ENCODE results near the gene DRC1.

DNA sequence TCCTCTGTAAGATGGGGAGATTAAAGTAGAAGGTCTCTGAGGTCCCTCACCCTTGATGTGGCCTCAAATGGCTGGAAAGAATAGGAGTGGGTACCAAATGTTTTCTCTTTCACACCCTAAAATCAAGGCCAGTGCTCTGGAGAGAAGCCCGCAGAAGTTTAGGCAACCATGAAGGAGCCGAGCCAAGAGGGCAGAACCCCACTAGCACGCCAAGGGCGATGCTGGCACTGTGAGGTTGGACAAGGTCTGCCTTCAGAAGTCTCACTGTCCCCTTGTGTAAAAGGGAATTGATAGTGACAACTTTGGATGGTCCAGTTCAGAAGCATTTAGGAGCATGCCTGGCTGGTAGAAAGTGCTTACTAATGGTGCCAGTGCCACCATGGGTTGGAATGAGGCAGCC is 92.5 kb downstream of the DRC1 start:
- TF ChIP-seq ZNF678 (CRISPR knock-in tag; IDR thresholded peaks at IDR 0.05): no peak
- TF ChIP-seq, protein P1, sequence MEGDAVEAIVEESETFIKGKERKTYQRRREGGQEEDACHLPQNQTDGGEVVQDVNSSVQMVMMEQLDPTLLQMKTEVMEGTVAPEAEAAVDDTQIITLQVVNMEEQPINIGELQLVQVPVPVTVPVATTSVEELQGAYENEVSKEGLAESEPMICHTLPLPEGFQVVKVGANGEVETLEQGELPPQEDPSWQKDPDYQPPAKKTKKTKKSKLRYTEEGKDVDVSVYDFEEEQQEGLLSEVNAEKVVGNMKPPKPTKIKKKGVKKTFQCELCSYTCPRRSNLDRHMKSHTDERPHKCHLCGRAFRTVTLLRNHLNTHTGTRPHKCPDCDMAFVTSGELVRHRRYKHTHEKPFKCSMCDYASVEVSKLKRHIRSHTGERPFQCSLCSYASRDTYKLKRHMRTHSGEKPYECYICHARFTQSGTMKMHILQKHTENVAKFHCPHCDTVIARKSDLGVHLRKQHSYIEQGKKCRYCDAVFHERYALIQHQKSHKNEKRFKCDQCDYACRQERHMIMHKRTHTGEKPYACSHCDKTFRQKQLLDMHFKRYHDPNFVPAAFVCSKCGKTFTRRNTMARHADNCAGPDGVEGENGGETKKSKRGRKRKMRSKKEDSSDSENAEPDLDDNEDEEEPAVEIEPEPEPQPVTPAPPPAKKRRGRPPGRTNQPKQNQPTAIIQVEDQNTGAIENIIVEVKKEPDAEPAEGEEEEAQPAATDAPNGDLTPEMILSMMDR (CRISPR knock-in tag; IDR thresholded peaks at IDR 0.05): no peak
- no peak for TF ChIP-seq EEA1 (CRISPR knock-in tag; IDR thresholded peaks at IDR 0.05; ENCODE audit: borderline replicate concordance)
- TF ChIP-seq ZNF232 (CRISPR knock-in tag; IDR thresholded peaks at IDR 0.05; ENCODE audit: borderline replicate concordance): no peak
- no peak for TF ChIP-seq EZH2 (conservative IDR thresholded peaks at IDR 0.05; ENCODE audit: low read depth, low read length)
- no peak for TF ChIP-seq TP53 (CRISPR knock-in tag; conservative IDR thresholded peaks at IDR 0.05)
- TF ChIP-seq KLF13 (CRISPR knock-in tag; IDR thresholded peaks at IDR 0.05): no peak
- no peak for TF ChIP-seq TARDBP (CRISPR knock-in tag; IDR thresholded peaks at IDR 0.05)
- TF ChIP-seq POLR2A (IDR thresholded peaks at IDR 0.05; ENCODE audit: insufficient read depth in 1 of 2, low read depth in 2 of 2, low read length in 2 of 2): no peak
